IMR-90 (cell line): Measurements from ENCODE around the gene IFI30. TPM values are rescaled to one million over a fixed set of nuclear protein-coding genes. Genes with fewer than 3 reads are reported as not detected.
A peak's percentile ranks its signal among the peaks of the same experiment; 100 is the strongest.

Source experiments
- ATAC-seq: fragments of 200-7000 bp; cut with Tn5 transposase; 2 replicates; pipeline ENCODE4 v1.9.1; 2020; ENCODE audit warnings: low read depth, mild to moderate bottlenecking, moderate library complexity
- BruUV-seq: library from RNA; stranded (reverse); fragments of 400-500 nt; replicated peaks from 2 replicates; lab custom pipeline; 2021; lab: Mats Ljungman, UMichigan
- CTCF ChIA-PET: fragments of 300-600 bp; formaldehyde crosslinking; extraction: SDS; loops from one replicate; lab custom pipeline; 2021; ENCODE audit warnings: antibody characterized with exemption; lab: Yijun Ruan, JAX
- POLR2A ChIA-PET: fragments of 300-600 bp; sonication (Branson Sonifier 250); formaldehyde crosslinking; loops from one replicate; lab custom pipeline; 2022; ENCODE audit warnings: antibody characterized with exemption; ENCODE audit not compliant: unreplicated experiment; lab: Charles Lee
- DNase-seq: peaks from one replicate; pipeline ENCODE4 v3.0.0; 2013
- H2AFZ ChIP-seq: replicated peaks from 2 replicates; pipeline ENCODE3; 2013; ENCODE audit warnings: low read length, mild to moderate bottlenecking; ENCODE audit not compliant: poor library complexity
- H2AK5ac ChIP-seq: 2 replicates; pipeline ENCODE4 v1.6.1; 2013; ENCODE audit warnings: low read depth, low read length, inconsistent platforms
- H2AK9ac ChIP-seq: replicated peaks from 2 replicates; pipeline ENCODE3; 2013; ENCODE audit warnings: mild to moderate bottlenecking, low read depth, low read length, moderate library complexity; ENCODE audit not compliant: poor library complexity
- H2BK120ac ChIP-seq: 2 replicates; pipeline ENCODE4 v1.6.1; 2013; ENCODE audit warnings: low read depth, low read length, inconsistent platforms
- H2BK15ac ChIP-seq: 3 replicates; pipeline ENCODE4 v1.6.1; 2013; ENCODE audit warnings: low read depth, low read length, inconsistent platforms
- H2BK20ac ChIP-seq: 2 replicates; pipeline ENCODE4 v1.6.1; 2013; ENCODE audit warnings: low read depth, mild to moderate bottlenecking, inconsistent platforms, low read length, moderate library complexity
- H2BK5ac ChIP-seq: 2 replicates; pipeline ENCODE4 v1.6.1; 2013; ENCODE audit warnings: mild to moderate bottlenecking, low read depth, low read length, inconsistent platforms; ENCODE audit not compliant: poor library complexity, severe bottlenecking
- H3K14ac ChIP-seq: replicated peaks from 2 replicates; pipeline ENCODE4 v1.6.1; 2013; ENCODE audit warnings: low read depth, low read length, inconsistent platforms
- H3K18ac ChIP-seq: 2 replicates; pipeline ENCODE4 v1.6.1; 2013; ENCODE audit warnings: low read depth, low read length, control low read depth
- H3K23ac ChIP-seq: 2 replicates; pipeline ENCODE4 v1.6.1; 2013; ENCODE audit warnings: low read depth, low read length, inconsistent platforms
- H3K27ac ChIP-seq: 2 replicates; pipeline ENCODE4 v1.5.1; 2013; ENCODE audit warnings: mild to moderate bottlenecking, control low read depth, low read length; ENCODE audit not compliant: insufficient read depth
- H3K27me3 ChIP-seq: 2 replicates; pipeline ENCODE4 v1.6.1; 2013; ENCODE audit warnings: low read length; ENCODE audit not compliant: control insufficient read depth, insufficient read depth
- H3K36me3 ChIP-seq: 2 replicates; pipeline ENCODE4 v1.6.1; 2013; ENCODE audit warnings: low read length, mixed read lengths; ENCODE audit not compliant: control insufficient read depth, insufficient read depth
- H3K4ac ChIP-seq: 2 replicates; pipeline ENCODE4 v1.6.1; 2013; ENCODE audit warnings: low read depth, low read length, inconsistent platforms
- H3K4me1 ChIP-seq: 2 replicates; pipeline ENCODE4 v1.6.1; 2013; ENCODE audit warnings: low read length, mixed read lengths; ENCODE audit not compliant: control insufficient read depth, insufficient read depth
- H3K4me2 ChIP-seq: 2 replicates; pipeline ENCODE4 v1.6.1; 2013; ENCODE audit warnings: low read depth, mild to moderate bottlenecking, control low read depth, low read length, moderate library complexity
- H3K4me3 ChIP-seq: 2 replicates; pipeline ENCODE4 v1.5.1; 2013; ENCODE audit warnings: low read depth, mild to moderate bottlenecking, control low read depth, low read length, moderate library complexity; ENCODE audit not compliant: insufficient read depth
- H3K56ac ChIP-seq: 2 replicates; pipeline ENCODE4 v1.6.1; 2013; ENCODE audit warnings: low read length, inconsistent platforms; ENCODE audit not compliant: insufficient read depth; ENCODE audit errors: extremely low read depth
- H3K79me1 ChIP-seq, 2 experiments: 2 replicates each; pipeline ENCODE4 v1.6.1; 2013; ENCODE audit warnings: low read length in 2 of 2, inconsistent platforms in 1 of 2, low read depth in 1 of 2
- H3K9ac ChIP-seq: 2 replicates; pipeline ENCODE4 v1.6.1; 2013; ENCODE audit warnings: low read depth, low read length, control low read depth
- H3K9me1 ChIP-seq: 2 replicates; pipeline ENCODE4 v1.6.1; 2013; ENCODE audit warnings: low read length, inconsistent platforms; ENCODE audit not compliant: insufficient read depth
- H3K9me3 ChIP-seq: 2 replicates; pipeline ENCODE4 v1.6.1; 2013; ENCODE audit warnings: low read length; ENCODE audit not compliant: control insufficient read depth, insufficient read depth
- H4K20me1 ChIP-seq: 2 replicates; pipeline ENCODE4 v1.6.1; 2013; ENCODE audit warnings: low read length, inconsistent platforms; ENCODE audit not compliant: insufficient read depth
- H4K5ac ChIP-seq: 2 replicates; pipeline ENCODE4 v1.6.1; 2013; ENCODE audit warnings: mild to moderate bottlenecking, low read depth, low read length, control low read depth
- H4K8ac ChIP-seq, 2 experiments: 2 replicates each; pipeline ENCODE4 v1.6.1; 2013; ENCODE audit warnings: low read depth in 2 of 2, low read length in 2 of 2, control low read depth in 1 of 2, inconsistent platforms in 1 of 2
- H4K91ac ChIP-seq: 2 replicates; pipeline ENCODE4 v1.6.1; 2013; ENCODE audit warnings: low read depth, low read length, inconsistent platforms; ENCODE audit not compliant: insufficient read depth
- BHLHE40 ChIP-seq: fragments of 150-350 bp; IDR thresholded peaks from 2 replicates; pipeline ENCODE4 v1.6.1; 2016; ENCODE audit warnings: mild to moderate bottlenecking, low read depth, low read length
- CEBPB ChIP-seq: IDR thresholded peaks from 2 replicates; pipeline ENCODE4 v1.6.1; 2012; ENCODE audit warnings: low read depth, low read length, improper control_type of control experiment
- CHD1 ChIP-seq: IDR thresholded peaks from 2 replicates; pipeline ENCODE4 v1.6.1; 2012; ENCODE audit warnings: low read depth, low read length, improper control_type of control experiment
- CTCF ChIP-seq: conservative IDR thresholded peaks from 2 replicates; pipeline ENCODE4 v1.5.1; 2012; ENCODE audit warnings: mild to moderate bottlenecking, low read depth, low read length, improper control_type of control experiment
- FOS ChIP-seq: fragments of 150-350 bp; IDR thresholded peaks from 2 replicates; pipeline ENCODE4 v1.6.1; 2016; ENCODE audit warnings: low read depth, low read length
- MAFK ChIP-seq: IDR thresholded peaks from 2 replicates; pipeline ENCODE4 v1.6.1; 2012; ENCODE audit warnings: low read depth, low read length, improper control_type of control experiment
- MAZ ChIP-seq: IDR thresholded peaks from 2 replicates; pipeline ENCODE4 v1.6.1; 2012; ENCODE audit warnings: low read depth, mild to moderate bottlenecking, low read length, improper control_type of control experiment, moderate library complexity, borderline replicate concordance
- MXI1 ChIP-seq: IDR thresholded peaks from 2 replicates; pipeline ENCODE4 v1.6.1; 2012; ENCODE audit warnings: low read depth, mild to moderate bottlenecking, low read length, moderate library complexity, borderline replicate concordance
- NFE2L2 ChIP-seq: fragments of 150-350 bp; IDR thresholded peaks from 2 replicates; pipeline ENCODE4 v1.6.1; 2016; ENCODE audit warnings: low read depth, mild to moderate bottlenecking, low read length
- POLR2A ChIP-seq: IDR thresholded peaks from 2 replicates; pipeline ENCODE4 v1.6.1; 2012; ENCODE audit warnings: mild to moderate bottlenecking, low read depth, low read length
- RAD21 ChIP-seq: IDR thresholded peaks from 2 replicates; pipeline ENCODE4 v1.6.1; 2012; ENCODE audit warnings: low read length, improper control_type of control experiment
- RCOR1 ChIP-seq: IDR thresholded peaks from 2 replicates; pipeline ENCODE4 v1.6.1; 2012; ENCODE audit warnings: mild to moderate bottlenecking, low read length, improper control_type of control experiment; ENCODE audit not compliant: insufficient replicate concordance
- RFX5 ChIP-seq: IDR thresholded peaks from 2 replicates; pipeline ENCODE4 v1.8.0; 2012; ENCODE audit warnings: low read depth, mild to moderate bottlenecking, low read length, moderate library complexity
- SMC3 ChIP-seq: fragments of 150-350 bp; IDR thresholded peaks from 2 replicates; pipeline ENCODE4 v1.6.1; 2016; ENCODE audit warnings: low read depth, mild to moderate bottlenecking, antibody characterized with exemption, low read length, moderate library complexity
- WGBS, 2 experiments: methylation state at CpG; one replicate each; pipeline versions ENCODE4 v1.1.5 to v1.1.7; 2013; ENCODE audit warnings: missing lambda C conversion rate in 2 of 2; ENCODE audit not compliant: insufficient read length in 1 of 2; ENCODE audit errors: extremely low coverage in 2 of 2; 5-methylcytosine and 5-hydroxymethylcytosine counted together
- dilution Hi-C: fragments of 300-500 bp; cut with HindIII; formaldehyde crosslinking; loops from one replicate; pipeline ENCODE4 v1.14.3; 2018; ENCODE audit warnings: low sequenced_read_pairs; ENCODE audit not compliant: unreplicated experiment
- in situ Hi-C: fragments of 300-500 bp; cut with MboI; formaldehyde crosslinking; loops from 3 replicates; pipeline ENCODE4 v1.14.3; 2019; ENCODE audit warnings: low sequenced_read_pairs, inconsistent platforms, mixed read lengths
- intact Hi-C: fragments of 100-400 bp; cut with micrococcal nuclease; formaldehyde crosslinking; loops from 2 replicates; pipeline ENCODE4 v1.10.0; 2022
- polyA plus RNA-seq, 3 experiments: library from polyadenylated mRNA; depleted of rRNA; stranded (reverse); fragments of >200 nt; gene quantifications; 2 replicates each; pipeline ENCODE4 v1.2.3, GENCODE V29; 2012; ENCODE audit warnings: low replicate concordance in 1 of 3
- total RNA-seq: library from RNA; depleted of rRNA; stranded (reverse); fragments of >200 nt; gene quantifications from 2 replicates; pipeline ENCODE4 v1.2.3, GENCODE V29; 2012
- TF ChIP-seq, protein P1 (sequence below): fragments of 150-350 bp; IDR thresholded peaks from 2 replicates; pipeline ENCODE4 v1.6.1; 2016; ENCODE audit warnings: low read depth, mild to moderate bottlenecking, low read length, moderate library complexity, borderline replicate concordance
- TF ChIP-seq, protein P2 (sequence below): fragments of 150-350 bp; IDR thresholded peaks from 2 replicates; pipeline ENCODE4 v1.6.1; 2017; ENCODE audit warnings: mild to moderate bottlenecking, antibody characterized with exemption, low read length, low read depth

IFI30 gene
- total and polyA plus RNA-seq, 2 of the 4 experiments (the other 2 are of a cell fraction), result 2.3 TPM

- POLR2A ChIA-PET, result interaction anchor here (0.6 kb wide), 1 partner anchor 76 kb away, joined by 12 read pairs; no protein-coding TSS in a partner anchor
- peak overlapping the region; percentile 69 for H2BK120ac ChIP-seq
- no peaks in the 10 kb centered on the region for H3K9me3 ChIP-seq
- no peak for TF ChIP-seq POLR2A
- peak; percentile 41 for TF ChIP-seq SMC3
- TF ChIP-seq, protein P1, sequence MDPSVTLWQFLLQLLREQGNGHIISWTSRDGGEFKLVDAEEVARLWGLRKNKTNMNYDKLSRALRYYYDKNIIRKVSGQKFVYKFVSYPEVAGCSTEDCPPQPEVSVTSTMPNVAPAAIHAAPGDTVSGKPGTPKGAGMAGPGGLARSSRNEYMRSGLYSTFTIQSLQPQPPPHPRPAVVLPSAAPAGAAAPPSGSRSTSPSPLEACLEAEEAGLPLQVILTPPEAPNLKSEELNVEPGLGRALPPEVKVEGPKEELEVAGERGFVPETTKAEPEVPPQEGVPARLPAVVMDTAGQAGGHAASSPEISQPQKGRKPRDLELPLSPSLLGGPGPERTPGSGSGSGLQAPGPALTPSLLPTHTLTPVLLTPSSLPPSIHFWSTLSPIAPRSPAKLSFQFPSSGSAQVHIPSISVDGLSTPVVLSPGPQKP, result no peak
- no peak for TF ChIP-seq BHLHE40
- TF ChIP-seq RCOR1, result no peak
- TF ChIP-seq CHD1, result no peak
- no peak; the same call in 1 of the 2 replicates for TF ChIP-seq MAZ
- TF ChIP-seq CTCF, result peak; percentile 68
- TF ChIP-seq RFX5, result no peak
- TF ChIP-seq MXI1, result no peak
- TF ChIP-seq RAD21, result peak; percentile 43
- TF ChIP-seq MAFK, result no peak
- TF ChIP-seq CEBPB, result no peak
- TF ChIP-seq NFE2L2, result no peak
- no peak for TF ChIP-seq FOS
- TF ChIP-seq, protein P2, sequence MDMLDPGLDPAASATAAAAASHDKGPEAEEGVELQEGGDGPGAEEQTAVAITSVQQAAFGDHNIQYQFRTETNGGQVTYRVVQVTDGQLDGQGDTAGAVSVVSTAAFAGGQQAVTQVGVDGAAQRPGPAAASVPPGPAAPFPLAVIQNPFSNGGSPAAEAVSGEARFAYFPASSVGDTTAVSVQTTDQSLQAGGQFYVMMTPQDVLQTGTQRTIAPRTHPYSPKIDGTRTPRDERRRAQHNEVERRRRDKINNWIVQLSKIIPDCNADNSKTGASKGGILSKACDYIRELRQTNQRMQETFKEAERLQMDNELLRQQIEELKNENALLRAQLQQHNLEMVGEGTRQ, result no peak
- peak overlapping the region; percentile 98 for H2AFZ ChIP-seq
- CTCF ChIA-PET, result interaction anchor here (0.9 to 1.4 kb wide), 2 partner anchors 39 to 67 kb away, joined by 3 to 4 read pairs; no protein-coding TSS in a partner anchor
- H3K9me1 ChIP-seq, result peaks cover 17% of the 10 kb centered on the region
- H4K20me1 ChIP-seq, result peaks cover 29% of the 10 kb centered on the region
- peak; percentile 96 for DNase-seq
- H4K8ac ChIP-seq, result peak overlapping the region; percentile 55 to 96; a peak in 3 of 4 replicates
- H2AK9ac ChIP-seq, result peak overlapping the region; percentile 93
- H3K27ac ChIP-seq, result peak overlapping the region; percentile 88
- in situ Hi-C loops, result no loop called here
- peaks cover 18% of the 10 kb centered on the region for H3K4me1 ChIP-seq
- peaks cover 15 to 41% of the 10 kb centered on the region in 2 experiments; a peak in 3 of 4 replicates for H3K79me1 ChIP-seq
- 5% methylated on average over 15 of the region's 22 CpGs; no CpG with 5 or more reads in 1 of the 2 experiments for WGBS, 2 experiments
- peak overlapping the region; percentile 68 for H3K18ac ChIP-seq
- H3K56ac ChIP-seq, result peak overlapping the region; percentile 90
- H3K36me3 ChIP-seq, result peaks cover 10% of the 10 kb centered on the region; the same call in 1 of the 2 replicates
- peak overlapping the region; percentile 87 for H3K4me2 ChIP-seq
- H2BK15ac ChIP-seq, result peak overlapping the region; percentile 77; the same call in 1 of the 3 replicates
- dilution Hi-C loops, result no loop called here
- no TSS peak for BruUV-seq
- peak overlapping the region; percentile 77 for H2BK5ac ChIP-seq
- peak overlapping the region; percentile 53 for H3K4me3 ChIP-seq
- peak overlapping the region; percentile 83 for H4K91ac ChIP-seq
- H3K4ac ChIP-seq, result peak overlapping the region; percentile 96
- peak overlapping the region; percentile 45; the same call in 1 of the 2 replicates for H2BK20ac ChIP-seq
- H3K23ac ChIP-seq, result peak overlapping the region; percentile 91
- no peaks in the 10 kb centered on the region for H3K27me3 ChIP-seq
- ATAC-seq, result peak; percentile 55
- H3K9ac ChIP-seq, result peak overlapping the region; percentile 84
- peak overlapping the region; percentile 97 for H3K14ac ChIP-seq
- H4K5ac ChIP-seq, result peak overlapping the region; percentile 46
- no peak overlapping the region for H2AK5ac ChIP-seq
- intact Hi-C loops, result loop anchor here (5.0 to 10.0 kb wide), 2 partner anchors 40 to 148 kb away; partner anchors contain the start of gene ARRDC2
Measured at GRCh38 chr19:18152442-18152816, 21.2 kb upstream of the IFI30 start.
